SHP77 (cell line): ENCODE data around the gene CD200.
"Not testable (repeated sequence)": the region's sequence is repeated elsewhere in the genome, so short reads cannot be mapped to it uniquely, and the experiment has no call there.

Experiments
- DNase-seq, 2 experiments: peaks; one replicate each; lab custom pipeline; 2025; lab: John Stamatoyannopoulos, UW

Gene CD200

DNA sequence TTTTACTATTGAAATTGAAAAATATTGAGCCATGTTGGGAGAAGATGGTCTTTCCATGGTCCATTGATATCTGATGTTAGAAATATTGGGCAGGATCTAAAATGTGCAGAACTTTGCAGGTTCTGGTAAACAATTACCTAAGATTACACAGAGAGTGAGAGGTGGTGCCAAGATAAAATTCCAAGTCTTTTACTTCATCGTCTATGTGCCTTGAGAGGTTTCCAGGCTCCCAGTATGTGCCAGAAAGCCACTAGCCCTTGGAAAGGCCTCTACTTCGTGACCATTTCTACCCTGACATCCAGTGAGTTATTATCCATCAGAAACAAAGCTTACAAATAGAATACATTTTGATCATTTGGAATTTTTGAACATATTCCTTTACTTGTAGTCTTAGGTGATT lies 27.6 kb downstream of the CD200 start:
- DNase-seq, result no peak

DNA sequence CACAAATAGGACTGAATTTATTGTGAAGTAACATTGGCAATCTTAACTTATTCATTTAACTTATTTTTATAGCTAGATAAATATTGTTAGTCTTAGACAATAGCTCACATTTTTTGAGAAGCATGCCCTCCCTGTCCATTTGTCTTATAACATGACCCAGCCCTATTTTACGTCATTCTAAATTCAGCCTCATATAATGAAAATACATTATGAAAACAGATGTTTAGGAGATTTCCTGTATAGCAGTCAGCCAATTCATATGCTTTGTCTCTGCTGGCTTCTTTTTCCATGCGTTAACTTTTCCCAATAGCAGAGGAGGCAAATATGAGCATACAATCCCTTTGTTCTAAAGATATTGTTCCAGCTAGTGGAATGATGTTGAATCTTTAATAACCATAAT lies 29.3 kb downstream of the CD200 start:
- DNase-seq, result no peak

DNA sequence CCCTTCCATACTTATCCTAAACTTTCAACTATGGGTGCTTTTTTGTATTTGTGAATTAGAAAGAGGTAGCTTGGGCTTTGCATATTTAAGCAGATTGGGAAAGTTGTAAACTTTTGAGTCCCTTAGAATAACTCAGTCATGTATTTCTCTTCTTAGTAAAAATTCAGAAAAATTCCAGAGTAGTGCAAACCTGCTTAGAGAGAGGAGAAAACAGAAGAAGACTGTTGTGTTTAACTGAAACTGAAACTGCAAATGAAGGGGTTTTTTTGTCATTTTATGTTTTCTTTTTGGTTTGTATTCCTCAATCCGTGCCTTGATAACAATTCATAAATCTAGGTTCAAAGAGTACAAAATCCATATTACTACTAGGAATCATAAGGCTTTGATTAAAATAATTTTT lies 31.3 kb downstream of the CD200 start:
- DNase-seq, result no peak

DNA sequence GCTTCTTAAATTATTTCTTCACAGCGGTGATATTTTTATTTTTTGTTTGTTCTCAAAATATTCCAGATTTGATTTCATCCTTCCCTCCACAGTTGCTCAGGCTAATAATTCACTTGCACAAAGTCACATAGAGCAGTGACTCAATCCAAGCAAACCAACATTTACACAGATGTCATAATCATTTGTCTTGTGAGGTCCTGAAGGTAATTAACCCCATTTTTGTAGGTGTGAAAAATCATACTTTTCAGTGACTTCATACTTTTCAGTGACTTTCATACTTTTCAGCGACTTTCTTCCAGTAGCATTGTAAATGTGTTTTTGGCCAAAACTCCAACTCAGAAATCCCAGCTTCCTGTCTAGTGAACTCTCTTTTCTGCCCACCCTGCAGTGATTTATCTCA lies 32.1 kb downstream of the CD200 start:
- DNase-seq, result no peak

DNA sequence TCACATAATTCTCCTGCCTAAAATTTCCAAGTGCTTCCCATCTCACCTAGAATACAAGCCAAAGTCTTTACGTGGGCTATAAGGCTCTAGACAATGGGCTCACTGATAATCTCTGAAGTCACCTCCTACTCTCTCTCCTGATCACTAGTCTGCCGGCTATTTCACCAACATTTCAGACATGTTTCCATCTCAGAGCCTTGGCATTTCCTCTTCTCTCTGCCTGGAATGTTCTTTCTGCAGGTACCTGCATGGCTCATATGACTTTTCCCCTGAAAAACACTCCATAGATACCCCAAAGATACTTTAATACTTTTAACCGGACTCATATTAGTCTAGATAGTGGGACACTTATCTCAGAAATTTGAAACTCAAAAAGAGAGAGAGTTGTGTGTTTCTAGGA lies 32.7 kb downstream of the CD200 start:
- DNase-seq, result no peak

DNA sequence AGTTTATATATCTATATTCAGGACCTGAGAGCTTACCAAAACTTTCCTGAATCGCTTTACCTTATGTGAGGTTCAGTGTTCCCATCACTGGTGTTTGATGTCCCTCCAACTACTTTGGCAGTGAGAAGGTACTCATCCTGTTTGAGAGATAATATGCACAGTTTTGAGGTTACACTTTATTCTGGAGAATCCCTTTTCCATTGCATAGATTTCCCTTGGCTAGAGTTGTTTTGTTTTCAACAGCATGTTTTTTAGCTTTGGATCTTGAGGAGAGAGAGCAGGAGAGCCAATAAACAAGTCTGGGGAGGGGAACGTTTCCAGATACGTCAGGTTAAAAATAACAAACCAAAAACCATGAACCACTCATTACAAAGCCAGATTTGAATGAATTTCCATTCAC lies 33.6 kb downstream of the CD200 start:
- DNase-seq, result no peak

DNA sequence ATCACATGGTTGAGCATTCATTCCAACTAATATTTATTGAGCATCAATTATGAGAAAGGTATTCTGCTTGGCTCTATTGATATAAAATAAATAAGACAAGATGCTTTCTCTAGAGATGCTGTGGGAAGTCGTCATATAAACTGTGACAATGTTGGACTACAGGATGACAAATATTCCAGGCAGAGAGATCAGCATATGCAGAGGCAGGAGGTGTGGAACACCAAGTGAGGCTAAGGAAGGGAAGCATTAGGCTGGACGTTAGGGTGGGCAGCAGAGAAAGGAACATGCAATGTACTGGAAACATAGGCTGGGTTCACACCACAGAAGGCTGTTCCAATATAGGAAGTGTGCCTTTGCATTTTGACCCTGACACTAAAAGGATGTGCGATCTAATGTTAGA lies 38.6 kb downstream of the CD200 start:
- DNase-seq, result no peak

DNA sequence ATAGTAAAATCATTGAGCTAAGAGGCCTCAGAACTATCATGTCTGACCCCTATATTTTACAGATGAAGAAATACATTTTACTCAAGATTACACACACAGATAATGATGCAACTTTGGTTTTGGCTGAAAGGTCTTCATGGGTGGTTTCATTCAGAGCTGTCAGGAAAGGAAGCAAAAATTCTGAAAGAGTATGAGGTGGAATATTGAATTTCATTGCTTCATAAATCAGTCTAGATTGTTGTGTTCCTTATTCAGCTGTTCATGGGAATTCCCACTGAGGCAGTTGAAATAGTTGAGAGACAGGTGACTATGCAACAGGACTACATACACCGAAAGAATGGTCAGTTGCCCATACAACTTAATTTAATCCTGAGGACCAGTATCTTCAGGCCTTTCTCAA lies 39.4 kb downstream of the CD200 start:
- DNase-seq, result no peak

DNA sequence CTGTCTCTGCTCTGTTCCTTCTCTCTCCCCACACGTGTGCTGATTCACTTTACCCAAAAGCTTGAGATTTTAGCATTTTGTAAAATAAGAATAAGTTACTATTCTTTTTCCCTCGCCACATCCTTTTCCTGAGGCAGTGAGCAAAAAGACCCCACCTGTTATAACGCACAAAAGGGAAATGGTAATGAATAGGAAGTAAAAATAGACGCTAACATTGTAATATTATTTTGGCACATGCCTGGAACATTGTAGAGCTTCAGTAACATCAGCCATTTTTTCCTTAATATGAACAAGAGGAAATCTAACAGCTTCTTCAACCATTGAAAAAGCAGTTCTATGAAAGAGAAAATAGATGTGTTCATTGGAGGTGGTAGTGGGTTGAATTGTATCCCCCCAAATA lies 40.5 kb downstream of the CD200 start:
- no peak for DNase-seq

DNA sequence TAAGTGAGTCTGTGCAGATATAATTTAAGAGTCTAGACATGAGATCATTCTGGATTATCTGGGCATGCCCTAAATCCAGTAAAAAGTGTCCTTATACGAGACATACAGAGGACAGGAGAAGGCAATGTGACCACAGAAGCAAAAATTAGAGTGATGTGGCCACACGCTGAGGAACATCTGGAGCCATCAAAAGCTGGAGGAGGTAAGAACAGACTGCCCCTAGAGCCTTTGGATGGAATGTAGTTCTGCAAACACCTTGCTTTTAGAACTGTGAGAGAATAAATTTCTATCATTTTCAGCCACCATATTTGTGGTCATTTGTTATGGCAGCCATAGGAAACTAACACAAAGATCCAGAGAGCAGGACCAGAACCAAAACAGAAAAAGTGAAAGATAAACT lies 41.0 kb downstream of the CD200 start:
- no peak for DNase-seq

DNA sequence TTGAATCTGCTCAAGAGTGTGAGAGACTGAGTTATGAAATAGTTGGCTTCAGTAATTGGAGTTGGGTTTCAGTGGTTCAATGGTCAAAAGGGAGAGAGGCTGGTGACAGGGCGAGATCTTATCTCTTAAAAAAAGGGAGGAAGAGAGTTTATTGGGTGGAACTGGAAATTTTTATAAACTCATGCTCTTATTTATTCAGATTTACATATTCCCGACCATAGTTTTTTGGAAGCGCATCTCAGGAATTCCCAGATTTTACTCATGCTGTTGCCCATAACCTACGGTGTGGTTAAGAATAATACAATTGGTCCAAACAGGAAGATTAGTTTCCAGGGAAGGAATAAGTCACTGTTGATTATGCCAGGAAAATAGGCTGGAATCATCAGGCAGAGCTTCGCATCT lies 41.4 kb downstream of the CD200 start:
- DNase-seq, result no peak

DNA sequence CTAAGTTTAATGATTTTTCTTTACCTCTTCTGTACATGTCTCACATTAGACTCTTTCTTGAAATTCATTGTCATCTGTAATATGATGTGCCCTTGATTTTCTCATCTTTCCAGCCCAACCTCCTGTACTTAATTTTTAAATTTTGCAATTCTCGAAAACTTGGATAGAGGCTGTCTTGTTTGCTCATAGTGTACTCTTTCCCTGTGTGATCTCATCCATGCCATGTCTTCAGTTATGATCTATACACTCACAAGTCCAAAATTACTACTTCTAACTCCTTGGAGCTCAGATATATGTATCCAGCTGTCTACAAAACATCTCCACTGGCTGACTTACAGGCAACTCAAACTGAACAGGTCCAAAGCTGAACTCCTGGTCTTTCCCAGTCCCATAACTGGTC lies 42.2 kb downstream of the CD200 start:
- DNase-seq, result no peak

DNA sequence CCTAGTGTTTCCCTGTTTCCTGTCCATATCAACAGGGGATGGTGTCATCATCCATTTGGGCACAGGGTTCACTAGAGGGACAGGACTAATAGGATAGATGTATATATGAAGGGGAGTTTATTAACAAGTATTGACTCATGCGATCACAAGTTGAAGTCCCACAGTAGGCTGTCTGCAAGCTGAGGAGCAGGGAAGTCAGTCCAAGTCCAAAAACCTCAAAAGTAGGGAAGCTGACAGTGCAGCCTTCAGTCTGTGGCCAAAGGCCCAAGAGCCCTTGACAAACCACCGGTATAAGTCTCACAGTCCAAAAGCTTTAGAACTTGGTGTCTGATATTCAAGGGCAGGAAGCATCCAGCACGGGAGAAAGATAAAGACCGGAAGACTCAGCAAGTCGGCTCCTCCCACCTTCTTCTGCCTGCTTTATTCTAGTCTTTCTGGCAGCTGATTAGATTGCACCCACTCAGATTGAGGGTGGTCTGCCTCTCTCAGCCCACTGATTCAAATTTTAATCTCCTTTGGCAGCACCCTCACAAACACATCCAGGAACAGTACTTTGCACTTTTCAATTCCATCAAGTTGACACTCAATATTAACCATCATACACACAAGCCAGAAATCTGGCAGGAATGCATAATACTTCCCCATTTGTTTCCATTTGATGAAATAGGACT lies 43.4 kb downstream of the CD200 start:
- no peak for DNase-seq

DNA sequence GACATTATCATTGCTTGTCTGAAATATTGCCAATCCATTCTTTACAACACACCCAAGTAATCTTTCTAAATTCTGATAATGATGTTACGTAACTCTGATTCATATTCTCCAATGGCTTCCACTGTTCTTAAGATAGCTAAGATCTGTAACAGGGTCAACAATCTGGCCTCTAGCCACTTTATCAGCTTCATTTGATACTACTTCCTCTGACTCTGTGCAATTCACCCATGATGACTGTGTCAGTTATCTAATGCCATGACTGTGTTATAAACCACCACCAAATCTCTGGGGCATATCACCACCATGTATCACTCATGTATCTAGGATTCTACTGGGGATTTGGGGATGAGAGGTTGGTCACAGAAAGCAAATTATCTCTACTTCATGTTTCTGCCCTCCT lies 44.0 kb downstream of the CD200 start:
- no peak for DNase-seq

DNA sequence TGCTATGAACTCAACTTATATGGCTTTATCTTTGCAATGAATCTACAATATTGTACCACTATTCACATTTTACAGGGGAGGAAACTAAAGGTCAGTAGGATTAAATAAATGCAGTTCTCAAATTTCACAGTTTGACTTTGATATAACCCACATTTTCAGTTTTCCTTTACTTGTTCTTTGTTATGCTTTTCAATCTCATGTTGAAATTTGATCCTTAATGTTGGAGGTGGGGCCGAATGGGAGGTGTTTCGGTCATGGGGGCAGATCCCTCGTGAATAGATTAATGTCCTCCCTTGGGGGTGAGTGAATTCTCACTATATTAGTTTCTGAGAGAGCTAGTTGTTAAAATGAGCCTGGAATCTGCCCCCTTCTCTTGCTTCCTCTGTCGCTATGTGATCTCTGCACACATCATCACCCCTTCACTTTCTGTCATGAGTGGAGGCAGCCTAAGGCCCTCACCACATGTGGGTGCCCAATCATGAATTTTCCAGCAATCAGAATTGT lies 44.7 kb downstream of the CD200 start:
- no peak for DNase-seq

DNA sequence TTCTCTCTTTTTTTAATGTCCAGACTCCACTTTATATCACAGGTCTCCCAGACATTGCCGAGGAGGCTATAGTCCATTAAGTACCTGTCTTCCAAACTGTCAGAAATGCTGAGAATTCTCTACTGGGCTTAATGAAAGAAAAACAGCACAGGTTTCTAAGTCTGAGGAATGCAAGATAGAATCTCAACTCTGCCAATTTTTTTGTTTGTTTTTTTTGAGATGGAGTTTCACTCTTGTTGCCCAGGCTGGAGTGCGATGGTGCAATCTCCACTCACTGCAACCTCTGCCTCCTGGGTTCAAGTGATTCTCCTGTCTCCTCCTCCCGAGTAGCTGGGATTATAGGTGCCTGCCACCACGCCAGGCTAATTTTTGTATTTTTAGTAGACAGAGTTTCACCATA lies 45.4 kb downstream of the CD200 start:
- not testable (repeated sequence) for DNase-seq

DNA sequence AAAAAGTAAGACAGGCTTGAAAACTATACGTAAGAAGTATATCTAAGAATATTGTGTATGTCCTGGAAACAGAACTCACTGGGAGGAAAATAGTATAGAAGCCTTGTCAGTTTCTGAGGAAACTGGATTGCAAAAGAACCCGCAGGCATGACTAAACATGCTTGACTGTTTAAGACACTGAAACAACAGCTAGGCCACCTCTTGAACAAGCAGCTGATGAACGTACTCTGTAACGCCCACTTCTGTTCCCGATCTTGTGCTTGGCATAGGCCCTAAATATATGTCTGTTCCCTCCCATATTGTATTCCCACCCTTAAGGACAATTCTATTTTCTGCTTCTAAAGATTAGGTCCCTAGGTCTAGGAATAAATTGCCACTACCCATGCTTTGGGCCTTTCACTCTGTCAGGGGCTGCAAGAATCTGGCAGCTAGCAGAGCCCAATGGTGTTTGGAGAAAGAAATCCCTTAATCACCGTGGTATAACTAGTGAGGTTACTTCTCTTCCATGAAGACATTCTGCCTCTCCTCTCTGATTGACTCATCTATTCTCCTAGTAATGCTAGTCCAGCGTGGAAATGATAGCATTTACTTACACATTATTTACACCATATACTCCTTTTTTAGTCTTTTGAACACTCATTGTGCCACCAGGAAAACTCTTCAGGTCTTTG lies 46.2 kb downstream of the CD200 start:
- no peak for DNase-seq

DNA sequence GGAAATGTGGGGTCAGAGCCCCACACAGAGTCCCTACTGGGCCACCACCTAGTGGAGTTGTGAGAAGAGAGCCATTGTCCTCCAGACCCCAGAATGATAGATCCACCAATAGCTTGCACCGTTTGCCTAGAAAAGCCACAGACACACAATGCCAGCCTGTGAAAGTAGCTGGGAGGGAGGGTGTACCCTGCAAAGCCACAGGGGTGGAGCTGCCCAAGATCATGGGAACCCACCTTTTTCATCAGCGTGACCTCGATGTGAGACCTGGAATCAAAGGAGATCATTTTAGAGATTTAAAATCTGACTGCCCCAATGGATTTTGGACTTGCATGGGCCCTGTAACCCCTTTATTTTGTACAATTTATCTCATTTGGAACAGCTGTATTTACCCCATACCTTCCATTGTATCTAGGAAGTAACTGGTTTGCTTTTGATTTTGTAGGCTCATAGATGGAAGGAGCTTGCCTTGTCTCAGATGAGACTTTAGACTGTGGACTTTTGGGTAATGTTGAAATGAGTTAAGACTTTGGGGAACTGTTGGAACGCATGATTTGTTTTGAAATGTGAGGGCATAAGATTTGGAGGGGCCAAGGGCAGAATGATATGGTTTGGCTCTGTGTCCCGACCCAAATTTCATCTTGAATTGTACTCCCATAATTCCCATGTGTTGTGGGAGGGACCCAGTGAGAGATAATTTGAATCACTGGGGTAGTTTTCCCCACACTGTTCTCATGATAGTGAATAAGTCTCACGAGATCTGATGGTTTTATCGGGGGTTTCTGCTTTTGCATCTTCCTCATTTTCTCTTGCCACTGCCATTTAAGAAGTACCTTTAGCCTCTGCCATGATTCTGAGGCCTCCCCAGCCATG lies 49.0 kb downstream of the CD200 start:
- DNase-seq, result no peak

DNA sequence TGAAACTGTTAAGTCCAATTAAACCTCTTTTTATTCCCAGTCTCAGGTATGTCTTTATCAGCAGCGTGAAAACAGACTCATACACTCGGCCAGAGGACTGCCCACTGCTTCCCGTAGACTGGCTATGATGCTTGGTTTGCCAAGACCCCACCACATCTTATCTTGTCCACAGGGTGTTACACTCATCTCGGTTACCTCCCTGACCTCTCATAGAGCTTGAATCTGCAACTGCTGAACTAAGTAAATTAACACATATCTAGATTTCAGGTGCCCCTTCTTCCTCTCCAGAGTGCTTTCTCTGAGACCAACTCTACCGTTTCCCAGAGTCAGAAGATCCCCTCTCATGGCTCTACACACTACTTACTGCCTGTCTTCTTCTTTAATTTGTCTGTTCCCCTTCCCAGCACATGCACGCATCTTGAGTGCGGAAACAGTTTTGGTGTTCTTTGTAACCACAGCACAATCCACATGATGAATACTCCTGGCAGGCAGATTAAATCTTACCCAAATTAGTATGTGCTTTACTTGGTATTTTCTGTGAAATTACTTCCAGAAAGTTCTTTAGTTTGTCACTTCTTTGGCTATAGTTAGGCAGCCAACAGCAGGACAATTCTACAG lies 49.7 kb downstream of the CD200 start:
- DNase-seq, result no peak

DNA sequence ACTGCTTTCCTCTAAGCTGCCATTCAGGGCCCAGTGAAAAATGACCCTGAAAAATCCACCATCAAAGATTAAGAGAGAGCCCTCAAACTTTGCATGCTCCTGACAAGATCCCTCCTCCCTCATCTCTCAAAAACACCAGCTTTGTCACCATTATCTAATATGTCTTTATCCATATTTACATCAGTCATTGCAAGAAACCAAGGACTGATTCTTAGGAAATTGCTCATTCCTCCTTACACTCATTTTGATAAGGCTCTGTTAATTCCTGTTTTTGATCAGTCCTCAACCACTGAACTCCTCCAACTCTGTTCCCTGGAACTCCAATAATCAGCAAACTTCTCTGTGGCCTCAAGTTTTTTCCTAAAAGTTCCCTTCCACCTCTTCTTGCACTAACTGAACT lies 51.8 kb downstream of the CD200 start:
- DNase-seq, result no peak

DNA sequence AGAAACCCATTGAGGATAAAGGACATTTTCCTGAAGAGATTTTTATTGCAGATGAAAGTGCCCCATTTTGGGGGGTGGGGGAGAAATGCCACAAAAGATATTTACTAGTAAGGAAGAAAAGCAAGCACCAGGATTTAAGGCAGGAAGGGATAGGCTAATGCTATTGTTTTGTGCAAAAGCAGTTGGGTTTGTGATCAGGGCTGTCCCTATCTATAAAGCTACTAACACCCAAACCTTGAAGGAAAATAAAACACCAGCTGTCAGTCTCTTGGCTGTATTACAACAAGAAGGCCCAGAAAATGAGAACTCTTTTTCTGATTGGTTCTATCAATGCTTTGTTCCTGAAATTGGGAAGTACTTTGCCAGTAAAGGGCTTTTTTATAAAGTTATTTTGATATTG lies 56.0 kb downstream of the CD200 start:
- no peak for DNase-seq

DNA sequence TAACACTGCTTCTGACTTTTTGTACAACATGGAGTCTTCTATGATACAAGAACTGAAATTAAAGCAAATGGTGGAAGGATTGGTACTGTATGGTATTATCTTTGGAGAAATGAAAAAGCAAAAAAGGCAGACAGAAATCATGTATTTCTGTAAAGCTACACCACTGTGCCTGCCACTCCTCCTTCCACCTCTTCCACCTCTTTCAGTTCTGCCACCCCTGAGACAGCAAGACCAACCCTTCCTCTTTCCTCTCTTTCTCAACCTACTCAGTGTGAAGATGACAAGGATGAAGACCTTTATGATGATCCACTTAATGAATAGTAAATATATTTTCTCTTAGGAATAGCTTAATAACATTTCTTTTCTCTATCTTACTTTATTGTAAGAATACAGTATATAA lies 57.0 kb downstream of the CD200 start:
- no peak for DNase-seq
